Skeletal muscle tissue (tissue), 4 donors: ENCODE measurements around the gene ZNF341. TPM values are rescaled to one million over a fixed set of nuclear protein-coding genes. Genes with fewer than 3 reads are reported as not detected.
"Not testable (repeated sequence)": the region's sequence is repeated elsewhere in the genome, so short reads cannot be mapped to it uniquely, and the experiment has no call there.

Source experiments
- H3K27ac ChIP-seq: one replicate; pipeline ENCODE4 v1.7.0; 2013; ENCODE audit warnings: mild to moderate bottlenecking, low read depth, low read length, inconsistent platforms
- H3K27me3 ChIP-seq, 3 donors: one replicate each; pipeline ENCODE4 v1.7.0; 2013; ENCODE audit warnings: low read length in 3 of 3; ENCODE audit not compliant: control insufficient read depth in 3 of 3, insufficient read depth in 3 of 3
- H3K36me3 ChIP-seq, 3 donors: one replicate each; pipeline ENCODE4 v1.7.0; 2013; ENCODE audit warnings: low read length in 3 of 3; ENCODE audit not compliant: control insufficient read depth in 3 of 3, insufficient read depth in 3 of 3
- H3K4me1 ChIP-seq, 3 donors: one replicate each; pipeline ENCODE4 v1.7.0; 2013; ENCODE audit warnings: low read length in 3 of 3, mild to moderate bottlenecking in 3 of 3; ENCODE audit not compliant: control insufficient read depth in 3 of 3, insufficient read depth in 3 of 3
- H3K4me3 ChIP-seq, 3 donors: one replicate each; pipeline ENCODE4 v1.7.0; 2013; ENCODE audit warnings: low read length in 3 of 3
- H3K9ac ChIP-seq, 3 donors: one replicate each; pipeline ENCODE4 v1.7.0; 2013; ENCODE audit warnings: low read length in 3 of 3, mild to moderate bottlenecking in 3 of 3, moderate library complexity in 2 of 3, low read depth in 1 of 3
- H3K9me3 ChIP-seq, 3 donors: one replicate each; pipeline ENCODE4 v1.7.0; 2013; ENCODE audit warnings: low read length in 3 of 3; ENCODE audit not compliant: control insufficient read depth in 3 of 3
- total RNA-seq: library from RNA; depleted of rRNA; stranded (reverse); fragments of >200 nt; gene quantifications from one replicate; pipeline ENCODE4 v1.2.3, GENCODE V29; 2014
- donor health status: Osteomylitis.

ZNF341 gene
- total RNA-seq, 1 donor from 2014 or later = 1.0 TPM

DNA sequence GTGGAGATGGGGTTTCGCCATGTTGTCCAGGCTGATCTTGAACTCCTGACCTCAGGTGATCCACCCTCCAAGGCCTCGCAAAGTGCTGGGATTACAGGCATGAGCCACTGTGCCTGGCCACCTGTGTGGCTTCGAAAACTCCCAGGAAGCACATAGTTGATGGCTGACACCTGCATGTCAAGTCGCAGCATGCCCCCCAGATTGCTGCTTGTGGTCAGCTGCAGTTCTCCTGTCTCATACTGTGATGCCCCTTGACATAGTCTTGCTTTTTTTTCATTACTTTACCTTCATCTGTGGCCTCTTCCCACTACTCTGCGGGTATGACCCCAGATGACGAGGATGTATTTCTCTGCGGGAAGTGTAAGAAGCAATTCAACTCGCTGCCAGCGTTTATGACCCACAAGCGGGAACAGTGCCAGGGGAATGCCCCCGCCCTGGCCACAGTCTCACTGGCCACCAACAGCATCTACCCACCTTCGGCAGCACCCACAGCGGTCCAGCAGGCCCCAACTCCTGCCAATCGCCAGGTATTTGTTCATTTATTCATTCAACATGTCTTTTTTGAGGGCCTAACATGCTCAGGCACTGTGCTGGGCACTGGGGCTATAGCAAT, 13.1 kb downstream of the ZNF341 start:
- Histone ChIP-seq H3K9me3 (no peaks in the 10 kb centered on the region), H3K4me1 (no peaks in the 10 kb centered on the region), H3K27ac (no peak overlapping the region), H3K4me3 (no peak overlapping the region), H3K36me3 (peaks cover 7 to 17% (median 14%) of the 10 kb centered on the region in 3 donors), H3K9ac (no peak overlapping the region), H3K27me3 (no peaks in the 10 kb centered on the region)

DNA sequence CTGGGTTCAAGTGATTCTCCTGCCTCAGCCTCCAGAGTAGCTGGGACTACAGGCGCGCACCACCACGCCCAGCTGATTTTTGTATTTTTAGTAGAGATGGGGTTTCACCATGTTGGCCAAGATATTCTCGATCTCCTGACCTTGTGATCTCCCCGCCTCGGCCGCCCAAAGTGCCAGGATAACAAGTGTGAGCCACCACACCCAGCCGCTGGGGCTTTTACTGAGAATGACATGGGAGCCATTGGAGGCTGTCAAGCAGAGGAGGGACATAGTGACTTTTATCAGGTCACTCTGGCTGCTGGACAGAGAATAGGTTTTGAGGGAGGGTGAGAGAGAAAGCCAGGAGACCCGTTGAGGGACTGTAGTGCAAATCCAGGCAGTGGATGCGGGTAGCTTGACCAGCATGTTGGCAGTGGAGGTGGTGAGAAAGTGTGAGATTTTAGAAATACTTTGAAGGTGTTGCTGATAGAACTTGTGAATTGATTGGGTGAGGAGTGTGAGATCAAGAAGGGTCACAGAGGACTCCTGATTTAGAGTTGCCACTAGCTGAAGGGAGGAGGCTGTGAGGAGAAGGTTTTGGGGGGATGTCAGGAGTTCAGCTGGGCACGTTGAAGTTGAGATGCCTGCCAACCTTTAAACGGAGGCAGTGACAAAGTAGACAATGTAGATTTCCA, 14.7 kb downstream of the ZNF341 start:
- Histone ChIP-seq H3K27me3 (no peaks in the 10 kb centered on the region), H3K9me3 (no peaks in the 10 kb centered on the region), H3K27ac (no peak overlapping the region), H3K36me3 (peaks cover 9 to 27% (median 23%) of the 10 kb centered on the region in 3 donors), H3K9ac (no peak overlapping the region), H3K4me1 (no peaks in the 10 kb centered on the region), H3K4me3 (no peak overlapping the region)

GRCh38 chr20:33751775-33752174, 20.0 kb downstream of the ZNF341 start:
- H3K36me3 ChIP-seq = peaks cover 32 to 47% (median 45%) of the 10 kb centered on the region in 3 donors
- H3K9me3 ChIP-seq = no peaks in the 10 kb centered on the region
- H3K4me3 ChIP-seq = no peak overlapping the region
- no peak overlapping the region for H3K9ac ChIP-seq
- H3K4me1 ChIP-seq = no peaks in the 10 kb centered on the region
- no peaks in the 10 kb centered on the region for H3K27me3 ChIP-seq
- no peak overlapping the region for H3K27ac ChIP-seq

DNA sequence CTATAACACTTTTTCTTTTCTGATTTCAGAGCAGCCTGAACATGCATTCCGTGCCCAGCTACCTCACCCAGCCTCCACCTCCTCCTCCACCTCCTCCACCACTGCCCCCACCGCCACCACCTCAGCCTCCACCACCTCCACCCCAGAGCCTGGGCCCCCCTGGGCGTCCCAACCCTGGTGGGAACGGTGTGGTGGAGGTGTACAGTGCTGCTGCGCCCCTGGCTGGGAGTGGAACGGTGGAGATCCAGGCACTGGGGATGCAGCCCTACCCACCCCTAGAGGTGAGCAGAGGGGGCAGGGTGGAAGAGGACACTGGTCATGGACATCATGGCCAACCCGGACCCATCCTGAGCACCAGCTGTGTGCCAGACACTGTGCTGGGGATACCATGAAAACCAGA, 21.3 kb downstream of the ZNF341 start:
- Histone ChIP-seq H3K27me3 (no peaks in the 10 kb centered on the region), H3K27ac (no peak overlapping the region), H3K9ac (no peak overlapping the region), H3K9me3 (peaks cover 0 to 3% (median 3%) of the 10 kb centered on the region in 3 donors), H3K4me3 (no peak overlapping the region), H3K4me1 (no peaks in the 10 kb centered on the region), H3K36me3 (peaks cover 37 to 57% (median 51%) of the 10 kb centered on the region in 3 donors)

- Histone ChIP-seq H3K27ac (no peak overlapping the region), H3K27me3 (no peaks in the 10 kb centered on the region), H3K9ac (no peak overlapping the region), H3K36me3 (peaks cover 36 to 60% (median 53%) of the 10 kb centered on the region in 3 donors), H3K9me3 (peaks cover 0 to 3% (median 3%) of the 10 kb centered on the region in 3 donors), H3K4me1 (no peaks in the 10 kb centered on the region), H3K4me3 (no peak overlapping the region)
These were observed 22.0 kb downstream of the ZNF341 start for GRCh38 chr20:33753763-33754162.

- H3K36me3 ChIP-seq = peaks cover 36 to 55% (median 51%) of the 10 kb centered on the region in 3 donors
- not testable (repeated sequence) for H3K4me1 ChIP-seq, H3K9me3 ChIP-seq, H3K27me3 ChIP-seq, H3K27ac ChIP-seq, H3K4me3 ChIP-seq, H3K9ac ChIP-seq
These were observed 24.2 kb downstream of the ZNF341 start for GRCh38 chr20:33755936-33756490.

DNA sequence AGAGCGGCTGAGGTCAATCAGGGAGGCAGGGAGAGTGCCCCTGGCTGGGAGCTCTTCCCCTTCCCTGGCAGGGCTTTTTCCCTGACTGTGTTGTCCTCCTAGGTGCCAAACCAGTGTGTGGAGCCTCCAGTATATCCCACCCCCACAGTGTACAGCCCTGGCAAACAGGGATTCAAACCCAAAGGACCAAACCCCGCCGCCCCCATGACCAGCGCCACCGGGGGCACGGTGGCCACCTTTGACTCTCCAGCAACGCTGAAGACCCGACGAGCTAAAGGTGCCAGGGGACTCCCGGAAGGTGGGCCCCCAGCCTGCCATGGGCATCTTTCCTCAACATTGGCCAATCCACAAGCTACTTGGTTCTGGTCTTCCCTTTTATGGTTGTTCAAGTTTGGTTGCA, 25.2 kb downstream of the ZNF341 start:
- no peaks in the 10 kb centered on the region for H3K27me3 ChIP-seq
- no peak overlapping the region for H3K9ac ChIP-seq
- no peaks in the 10 kb centered on the region for H3K4me1 ChIP-seq
- H3K9me3 ChIP-seq = peaks cover 0 to 3% (median 3%) of the 10 kb centered on the region in 3 donors
- H3K36me3 ChIP-seq = peaks cover 38 to 53% (median 51%) of the 10 kb centered on the region in 3 donors
- H3K27ac ChIP-seq = no peak overlapping the region
- no peak overlapping the region for H3K4me3 ChIP-seq

DNA sequence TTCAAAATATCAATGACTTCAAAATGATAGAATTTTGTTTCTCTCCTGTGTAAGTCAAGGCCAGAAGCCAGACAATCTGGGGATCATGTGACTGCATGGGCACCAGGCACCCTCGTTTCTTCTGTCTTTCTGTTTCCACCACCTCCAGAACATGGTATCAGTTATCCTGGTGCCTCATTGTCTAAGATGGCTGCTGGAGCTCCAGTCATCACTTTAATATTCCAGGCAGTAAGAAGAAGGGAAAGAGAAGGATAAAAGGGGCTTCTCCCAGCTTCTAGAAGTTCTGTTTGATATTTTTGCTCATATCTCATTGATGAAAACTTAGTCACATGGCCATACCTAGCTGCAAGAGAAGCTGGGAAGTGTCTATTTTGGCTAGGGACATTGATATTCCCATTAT, 25.7 kb downstream of the ZNF341 start:
- Histone ChIP-seq H3K9ac (no peak overlapping the region), H3K9me3 (peaks cover 0 to 3% (median 3%) of the 10 kb centered on the region in 3 donors), H3K27me3 (no peaks in the 10 kb centered on the region), H3K4me1 (no peaks in the 10 kb centered on the region), H3K27ac (no peak overlapping the region), H3K4me3 (no peak overlapping the region), H3K36me3 (peaks cover 35 to 49% (median 48%) of the 10 kb centered on the region in 3 donors)

DNA sequence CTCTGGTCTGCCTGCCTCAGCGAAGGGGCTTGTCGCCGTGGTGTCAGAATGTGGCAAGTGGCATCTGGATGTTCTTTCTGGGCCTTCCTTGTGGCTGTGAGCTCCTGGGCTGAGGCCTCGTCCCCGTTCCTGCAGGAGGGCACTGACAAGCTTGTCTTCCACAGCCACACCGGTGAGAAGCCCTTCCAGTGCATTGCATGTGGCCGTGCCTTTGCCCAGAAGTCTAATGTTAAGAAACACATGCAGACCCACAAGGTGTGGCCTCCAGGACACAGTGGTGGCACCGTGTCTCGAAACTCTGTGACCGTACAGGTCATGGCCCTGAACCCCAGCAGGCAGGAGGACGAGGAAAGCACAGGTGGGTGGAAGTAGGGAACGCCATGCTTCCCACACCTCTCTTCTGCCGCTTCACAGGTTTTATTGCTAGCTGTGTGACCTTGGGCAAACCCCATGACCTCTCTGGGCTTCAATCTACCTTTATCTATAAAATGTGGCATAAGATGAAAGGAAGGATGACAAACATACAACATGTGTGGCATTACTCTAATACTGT, 30.0 kb downstream of the ZNF341 start:
- H3K27me3 ChIP-seq = no peaks in the 10 kb centered on the region
- no peak overlapping the region for H3K27ac ChIP-seq
- H3K4me3 ChIP-seq = no peak overlapping the region
- H3K9ac ChIP-seq = no peak overlapping the region
- no peaks in the 10 kb centered on the region for H3K4me1 ChIP-seq
- H3K36me3 ChIP-seq = peaks cover 18 to 35% (median 31%) of the 10 kb centered on the region in 3 donors
- H3K9me3 ChIP-seq = peaks cover 0 to 3% (median 3%) of the 10 kb centered on the region in 3 donors

DNA sequence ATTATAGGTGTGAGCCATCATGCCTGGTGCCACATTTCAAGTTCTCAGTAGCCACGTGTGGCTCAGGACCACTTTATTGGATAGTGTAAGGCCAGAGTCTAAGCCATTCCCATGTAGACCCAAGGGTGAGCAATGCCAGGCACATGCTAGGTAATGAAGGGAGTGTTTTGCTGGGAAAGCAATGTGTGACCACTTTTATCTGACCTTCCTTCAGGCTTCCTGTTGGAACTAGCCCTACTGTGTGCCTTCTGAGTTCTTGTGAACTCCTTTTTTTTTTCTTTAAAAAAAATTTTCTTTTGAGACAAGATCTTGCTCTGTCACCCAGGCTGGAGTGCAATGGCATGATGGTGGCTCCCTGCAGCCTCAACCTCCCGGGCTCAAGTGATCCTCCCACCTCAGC, 33.3 kb downstream of the ZNF341 start:
- Histone ChIP-seq H3K27ac (no peak overlapping the region), H3K9me3 (no peaks in the 10 kb centered on the region), H3K4me3 (no peak overlapping the region), H3K36me3 (peaks cover 16 to 30% (median 27%) of the 10 kb centered on the region in 3 donors), H3K4me1 (no peaks in the 10 kb centered on the region), H3K27me3 (no peaks in the 10 kb centered on the region), H3K9ac (no peak overlapping the region)
